Activated CD4-positive, alpha-beta T cell treated with anti-CD3 and anti-CD28 coated beads, Interleukin-10, Interleukin-2, amounts not matched to agents 100 ng/mL and 50 ng/mL, durations not matched to agents 16 hours and 8 hours (primary cell): ENCODE data around the gene DOCK3.
A peak's percentile ranks its signal among the peaks of the same experiment; 100 is the strongest.
"Not testable (repeated sequence)": the region's sequence is repeated elsewhere in the genome, so short reads cannot be mapped to it uniquely, and the experiment has no call there.

ENCODE experiments used
- DNase-seq: peaks from one replicate; pipeline ENCODE4 v3.0.0-alpha.2; 2020

Gene DOCK3

DNA sequence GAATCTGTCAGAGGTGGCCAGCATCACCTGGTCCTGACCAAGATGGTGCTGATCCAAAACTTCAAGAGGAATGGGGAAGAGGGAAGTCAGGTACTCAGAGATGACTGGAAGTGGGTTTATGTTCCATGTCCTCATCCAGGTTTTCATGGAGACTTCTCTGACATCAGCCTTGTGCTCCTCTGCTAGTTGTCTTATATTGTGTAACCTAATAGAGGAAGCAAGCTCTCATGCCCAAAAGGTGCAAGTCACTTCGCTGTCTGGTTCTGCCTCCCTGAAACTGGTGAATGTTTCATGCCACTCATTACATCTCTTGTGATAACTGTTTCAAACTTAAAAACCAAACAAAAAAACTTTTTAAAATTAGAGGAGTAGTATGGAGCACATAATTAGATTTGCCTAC is 583.1 kb downstream of the DOCK3 start:
- no peak for DNase-seq

DNA sequence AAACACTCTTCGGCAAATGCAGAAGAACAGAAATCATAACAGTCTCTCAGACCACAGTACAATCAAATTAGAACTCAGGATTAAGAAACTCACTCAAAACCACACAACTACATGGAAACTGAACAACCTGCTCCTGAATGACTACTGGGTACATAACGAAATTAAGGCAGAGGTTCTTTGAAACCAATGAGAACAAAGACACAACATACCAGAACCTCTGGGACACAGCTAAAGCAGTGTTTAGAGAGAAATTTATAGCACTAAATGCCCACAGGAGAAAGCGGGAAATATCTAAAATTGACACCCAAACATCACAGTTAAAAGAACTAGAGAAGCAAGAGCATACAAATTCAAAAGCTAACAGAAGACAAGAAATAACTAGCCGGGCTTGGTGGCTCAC is 589.4 kb downstream of the DOCK3 start:
- DNase-seq: not testable (repeated sequence)

DNA sequence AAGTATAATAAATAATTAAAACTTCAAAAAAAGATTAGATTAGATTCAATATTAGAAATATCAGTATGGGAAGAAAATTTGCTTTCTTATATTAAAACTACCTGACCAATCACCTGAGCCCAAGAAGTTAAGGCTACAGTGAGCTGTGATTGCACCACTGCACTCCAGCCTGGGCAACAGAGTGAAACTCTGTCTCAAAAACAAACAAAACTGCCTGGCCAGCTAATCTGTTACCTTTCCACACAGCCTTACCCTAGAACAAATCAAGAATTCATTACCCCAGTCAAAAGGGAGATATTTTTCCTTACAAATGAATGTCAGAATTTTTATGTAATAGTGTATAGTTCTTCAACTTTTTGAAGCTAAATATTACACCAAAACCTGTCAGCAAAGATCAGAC is 593.4 kb downstream of the DOCK3 start:
- DNase-seq: no peak

DNA sequence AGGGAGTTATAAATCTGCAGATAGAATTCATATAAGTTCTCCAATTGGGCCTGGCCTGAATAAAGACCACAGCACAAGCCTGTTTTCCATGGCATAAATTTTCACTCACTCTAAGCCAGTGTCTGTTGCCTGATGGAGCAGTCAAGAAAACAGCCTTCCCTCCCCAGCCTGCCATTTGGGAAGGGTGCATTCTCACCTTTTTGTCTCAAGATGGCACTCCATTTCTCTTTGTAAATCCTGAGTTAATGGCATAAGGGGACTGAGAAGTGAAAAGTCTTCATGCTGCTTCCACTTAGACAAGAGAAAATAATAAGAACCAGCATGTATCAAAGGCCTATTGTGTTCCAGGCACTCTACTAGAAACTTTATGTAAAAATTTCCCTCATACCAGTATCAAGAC is 594.7 kb downstream of the DOCK3 start:
- DNase-seq: no peak

DNA sequence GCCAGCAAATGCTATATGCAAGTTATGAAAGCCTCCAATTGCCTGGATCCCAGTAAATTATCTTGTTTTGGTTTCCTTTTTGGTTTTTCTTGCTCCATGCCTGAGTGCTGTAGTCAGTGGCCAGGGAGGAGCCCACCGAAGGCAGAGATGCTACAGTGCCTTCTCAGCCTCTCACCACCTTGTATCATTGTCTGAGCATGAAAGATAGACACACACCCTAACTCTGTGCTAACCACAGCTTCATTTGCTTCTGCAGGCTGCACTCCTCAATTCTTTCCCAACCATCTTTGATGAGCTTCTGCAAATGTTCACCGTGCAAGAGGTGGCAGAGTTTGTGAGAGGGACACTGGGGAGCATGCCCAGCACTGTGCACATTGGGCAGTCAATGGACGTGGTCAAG is 595.8 kb downstream of the DOCK3 start:
- no peak for DNase-seq

DNA sequence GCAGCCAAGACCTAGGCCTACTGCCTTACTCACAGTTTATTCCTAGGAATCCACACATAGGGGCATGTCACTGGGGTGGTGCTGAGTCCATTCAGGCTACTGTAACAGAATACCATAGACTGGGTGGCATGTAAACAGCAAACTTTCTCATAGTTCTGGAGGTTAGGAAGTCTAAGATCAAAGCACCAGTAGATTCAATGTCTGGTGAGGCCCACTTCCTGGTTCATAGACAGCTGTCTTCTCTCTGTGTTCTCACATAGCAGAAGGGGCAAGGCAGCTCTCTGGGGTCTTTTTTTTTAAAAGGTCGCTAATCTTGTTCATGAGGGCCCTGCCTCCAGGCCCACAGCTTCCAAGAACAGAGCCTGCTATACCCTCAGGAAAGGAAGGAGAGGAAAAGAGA is 596.4 kb downstream of the DOCK3 start:
- DNase-seq: no peak

DNA sequence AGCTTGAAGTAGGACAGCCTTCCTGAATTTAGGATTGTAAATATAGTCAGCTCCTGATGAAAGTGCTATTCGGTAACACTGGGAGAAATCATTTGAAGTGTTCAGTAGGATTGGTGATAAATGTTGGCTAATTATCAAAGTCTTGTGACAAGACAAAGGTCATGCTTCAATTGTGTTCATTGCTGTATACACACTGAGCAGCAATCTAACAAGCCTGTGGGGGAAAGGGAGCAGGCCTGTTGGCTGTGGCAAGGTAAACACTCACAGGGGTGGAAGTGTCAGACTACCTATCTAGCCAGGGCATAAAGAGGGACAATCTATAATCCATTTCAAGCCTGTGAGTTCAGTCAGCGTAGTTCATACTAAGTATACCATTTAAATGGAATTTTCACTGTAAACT is 599.3 kb downstream of the DOCK3 start:
- no peak for DNase-seq

DNA sequence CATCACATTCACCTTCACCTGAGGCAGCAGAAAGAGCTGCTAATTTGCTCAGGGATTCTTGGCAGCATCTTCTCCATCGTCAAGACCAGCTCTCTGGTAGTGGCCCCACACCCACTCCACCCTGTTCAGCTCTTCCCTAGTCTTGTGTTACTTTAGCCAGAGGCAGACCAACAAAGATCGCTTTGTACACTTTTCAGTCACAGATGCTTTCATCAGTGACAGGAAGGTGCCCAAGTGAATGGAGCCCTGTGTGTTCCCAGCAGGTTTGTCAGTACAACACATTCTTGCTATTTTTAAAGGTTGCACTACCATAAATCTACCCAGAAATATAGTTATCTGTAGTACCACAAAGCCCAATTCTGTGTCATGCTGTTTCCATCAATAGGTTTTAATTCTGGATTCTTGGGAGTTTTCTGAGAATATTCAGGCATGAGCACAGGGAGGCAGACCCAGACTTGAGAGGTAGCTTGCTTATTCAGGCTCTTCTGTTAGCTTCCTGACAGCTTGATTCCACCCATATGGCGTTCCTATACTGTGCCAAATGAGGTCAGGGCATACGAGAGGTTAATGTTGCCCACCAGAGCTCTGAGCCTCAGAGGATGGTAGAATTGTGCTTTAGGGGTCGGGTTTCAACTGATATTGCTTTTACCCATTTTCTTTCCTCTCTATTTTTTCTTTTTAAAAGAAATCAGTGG is 600.5 kb downstream of the DOCK3 start:
- no peak for DNase-seq

DNA sequence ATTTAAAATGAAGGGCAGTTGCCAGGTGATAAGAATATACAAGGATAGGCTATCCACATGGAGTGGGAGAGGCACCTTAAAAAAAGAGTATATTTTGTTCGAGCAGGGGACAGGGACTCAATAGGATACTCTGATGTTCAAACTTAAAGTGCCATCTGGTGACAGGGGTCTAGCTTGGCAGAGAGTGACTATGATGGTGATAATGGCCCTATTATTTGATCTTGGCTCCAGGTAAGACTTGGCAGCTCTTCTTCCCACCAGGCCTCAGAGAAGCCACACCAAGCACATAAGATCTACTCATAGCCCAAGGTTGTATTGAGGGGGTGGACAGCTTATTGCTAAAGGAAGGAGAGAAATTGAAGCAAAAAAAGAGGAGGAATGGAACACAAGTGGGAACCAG is 601.3 kb downstream of the DOCK3 start:
- no peak for DNase-seq

DNA sequence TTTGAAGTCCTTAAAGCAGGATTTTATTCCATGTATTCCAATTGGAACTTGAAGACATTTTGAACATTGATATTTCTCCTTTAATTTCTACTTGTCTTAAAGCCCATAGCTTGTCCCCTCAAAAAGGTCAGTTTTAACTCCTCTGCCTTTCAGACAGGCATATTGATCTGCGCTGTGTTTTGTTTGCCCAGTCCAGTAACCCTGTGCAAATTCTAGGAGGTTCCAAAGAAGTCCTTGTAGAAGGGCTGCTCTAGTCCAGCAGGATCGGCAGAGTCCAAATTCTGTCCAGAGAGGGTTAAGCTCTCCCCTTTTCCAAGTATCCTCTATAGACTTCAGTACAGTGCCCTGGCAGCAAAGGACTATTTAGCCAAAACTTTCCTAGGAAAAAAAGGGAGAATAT is 604.7 kb downstream of the DOCK3 start:
- DNase-seq: no peak

DNA sequence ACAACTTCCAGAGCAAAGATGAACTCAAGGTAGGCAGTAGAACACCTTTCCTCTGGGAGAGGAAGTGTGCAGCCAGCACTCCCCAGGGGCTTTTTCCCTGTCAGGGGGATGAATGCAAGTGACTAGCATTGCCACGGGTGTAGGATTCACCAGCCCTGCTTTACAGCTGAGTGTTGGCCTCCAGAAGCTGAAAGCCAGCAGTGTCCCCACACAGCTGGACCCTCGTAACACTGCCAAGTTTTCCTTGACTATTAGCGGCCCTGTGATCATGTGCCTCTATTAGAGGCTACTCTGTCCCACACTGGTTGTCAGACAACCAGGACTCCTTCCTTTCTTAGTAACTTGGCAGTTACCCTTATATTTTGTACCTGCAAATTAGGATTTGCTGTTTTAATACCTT is 605.4 kb downstream of the DOCK3 start:
- DNase-seq: no peak

DNA sequence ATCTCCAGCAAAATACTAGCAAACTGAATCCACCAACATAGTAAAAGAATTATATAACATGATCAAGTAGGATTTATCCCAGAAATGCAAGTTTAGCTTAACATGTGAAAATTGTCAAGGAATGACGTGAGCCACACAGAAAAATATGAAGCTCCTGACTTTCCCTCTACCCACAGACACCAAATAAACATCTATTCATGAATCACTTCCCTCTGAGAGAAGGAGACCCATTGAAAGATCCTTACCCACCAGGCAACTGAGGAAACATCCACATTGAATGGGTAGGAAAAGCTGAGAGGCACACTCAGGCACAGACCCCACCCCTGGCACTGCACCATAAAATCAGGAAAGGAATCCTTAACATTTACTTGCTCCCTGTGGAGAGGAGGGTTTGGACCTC is 608.2 kb downstream of the DOCK3 start:
- DNase-seq: no peak

DNA sequence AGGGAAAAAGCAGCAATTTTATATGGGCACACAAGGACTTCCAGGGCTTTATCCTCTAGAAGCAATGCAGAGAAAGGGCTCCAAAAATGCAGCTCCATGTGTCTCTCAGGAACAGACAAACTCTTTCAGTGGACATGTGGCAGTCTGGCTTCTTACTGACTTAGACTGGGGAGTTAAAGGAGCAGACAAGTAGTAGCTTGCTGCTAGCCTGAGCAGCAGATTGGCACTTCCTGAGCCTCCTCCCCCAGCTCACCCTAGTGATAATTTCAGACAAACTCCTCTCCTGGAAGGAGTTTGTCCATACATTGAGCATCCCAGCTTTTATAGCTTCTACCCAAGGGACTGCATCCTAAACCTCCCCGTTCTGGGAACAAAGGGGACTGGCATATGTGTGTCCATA is 608.7 kb downstream of the DOCK3 start:
- no peak for DNase-seq

DNA sequence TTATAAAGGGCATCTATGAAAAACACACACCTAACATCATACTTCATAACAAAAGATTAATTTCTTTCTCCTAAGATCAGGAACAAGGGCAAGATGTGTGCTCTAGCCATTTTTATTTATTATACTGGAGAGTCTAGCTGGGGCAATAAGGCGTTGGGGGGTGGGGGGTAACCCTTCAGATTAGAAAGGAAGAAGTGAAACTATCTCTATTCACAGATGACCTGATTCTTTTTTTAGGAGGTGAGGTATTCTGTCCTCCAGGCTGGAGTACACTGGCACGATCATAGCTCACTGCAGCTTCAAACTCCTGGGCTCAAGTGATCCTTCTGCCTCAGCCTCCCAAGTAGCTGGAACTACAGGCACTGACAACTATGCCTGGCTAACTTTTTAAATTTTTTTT is 620.9 kb downstream of the DOCK3 start:
- DNase-seq: no peak

DNA sequence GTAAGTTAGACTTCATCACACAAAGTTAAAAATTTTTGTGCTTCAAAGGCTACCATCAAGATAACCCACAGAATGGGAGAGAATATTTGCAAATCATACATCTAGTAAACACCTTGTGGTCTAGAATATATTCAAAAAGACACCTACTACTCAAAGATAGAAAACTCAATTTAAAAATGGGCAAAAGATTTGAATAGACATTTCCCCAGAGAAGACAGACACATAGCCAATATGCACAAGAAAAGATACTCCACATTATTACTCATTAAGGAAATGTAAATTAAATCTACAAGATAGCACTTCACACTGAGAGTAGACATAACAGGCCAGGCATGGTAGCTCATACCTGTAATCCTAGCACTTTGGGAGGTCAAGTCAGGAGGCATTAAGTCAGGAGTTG is 622.6 kb downstream of the DOCK3 start:
- DNase-seq: no peak

DNA sequence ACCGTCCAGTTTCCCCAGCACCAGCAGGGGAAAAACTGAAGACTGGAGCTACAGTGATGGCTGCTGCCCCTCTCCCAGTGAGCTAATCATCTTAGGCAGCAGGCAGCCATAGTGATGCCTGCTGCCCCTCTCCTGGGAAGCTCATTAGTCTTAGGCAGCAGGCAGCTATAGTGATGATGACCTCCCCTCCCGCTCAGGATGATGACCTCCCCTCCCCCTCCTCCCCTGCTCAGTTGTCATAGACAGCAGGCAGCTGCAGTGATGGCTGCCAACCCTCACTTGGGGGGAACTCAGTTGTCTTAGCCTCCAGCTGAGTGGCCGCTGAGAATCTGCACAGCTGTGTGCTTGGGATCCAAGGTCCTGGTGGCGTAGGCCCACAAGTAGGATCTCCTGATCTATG is 629.5 kb downstream of the DOCK3 start:
- DNase-seq: no peak

DNA sequence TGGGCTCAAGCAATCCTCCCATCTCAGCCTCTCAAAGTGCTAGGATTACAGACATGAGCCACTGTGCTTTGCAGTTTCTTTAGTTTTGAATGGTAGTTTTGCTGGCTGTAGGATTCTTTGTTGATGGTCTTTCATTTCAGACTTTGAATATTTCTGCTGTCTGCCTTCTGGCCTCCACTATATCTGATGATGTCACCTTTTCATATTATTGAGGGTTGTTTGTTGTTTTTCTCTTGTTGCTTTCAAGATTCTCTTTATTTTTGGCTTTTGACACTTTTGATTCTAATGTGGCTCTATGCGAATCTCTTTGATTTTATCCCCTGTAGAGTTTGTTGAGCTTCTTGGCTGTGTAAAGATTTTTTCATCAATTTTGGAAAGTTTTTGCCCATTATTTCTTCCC is 631.4 kb downstream of the DOCK3 start:
- no peak for DNase-seq

DNA sequence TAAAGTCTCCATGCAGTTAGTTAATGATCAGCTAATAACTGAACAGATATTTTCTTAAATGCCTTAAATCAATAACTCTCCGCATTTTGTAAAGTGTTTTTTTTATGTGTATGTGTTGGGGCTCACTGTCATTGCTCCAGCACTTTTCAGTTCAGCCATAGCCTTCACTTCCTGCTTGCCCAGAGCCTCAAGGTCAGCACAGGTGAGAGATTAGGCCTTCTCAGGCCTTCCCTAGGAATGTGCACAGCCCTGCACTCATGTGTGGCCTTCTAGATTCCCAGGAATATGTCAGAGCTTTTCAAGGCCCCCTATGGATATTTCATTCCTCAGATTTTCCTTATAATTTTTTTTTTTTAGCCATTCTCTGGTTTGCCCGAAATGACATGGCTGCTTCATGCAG is 632.7 kb downstream of the DOCK3 start:
- DNase-seq: no peak

DNA sequence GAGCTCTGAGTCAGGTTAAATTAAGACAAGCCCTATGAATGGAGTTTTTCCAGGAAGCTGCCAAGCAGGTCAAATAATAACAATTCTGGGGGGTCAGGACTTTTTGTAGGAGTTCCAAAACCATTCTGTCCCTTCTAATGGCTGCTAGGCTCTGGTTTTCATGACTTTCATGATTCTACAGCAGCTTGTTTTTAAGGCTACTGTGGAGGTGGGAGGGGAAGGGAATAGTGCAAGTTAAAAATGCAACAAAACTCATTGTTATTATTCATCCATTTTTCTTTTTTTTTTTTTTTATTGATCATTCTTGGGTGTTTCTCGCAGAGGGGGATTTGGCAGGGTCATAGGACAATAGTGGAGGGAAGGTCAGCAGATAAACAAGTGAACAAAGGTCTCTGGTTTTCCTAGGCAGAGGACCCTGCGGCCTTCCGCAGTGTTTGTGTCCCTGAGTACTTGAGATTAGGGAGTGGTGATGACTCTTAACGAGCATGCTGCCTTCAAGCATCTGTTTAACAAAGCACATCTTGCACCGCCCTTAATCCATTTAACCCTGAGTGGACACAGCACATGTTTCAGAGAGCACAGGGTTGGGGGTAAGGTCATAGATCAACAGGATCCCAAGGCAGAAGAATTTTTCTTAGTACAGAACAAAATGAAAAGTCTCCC is 633.3 kb downstream of the DOCK3 start:
- not testable (repeated sequence) for DNase-seq

DNA sequence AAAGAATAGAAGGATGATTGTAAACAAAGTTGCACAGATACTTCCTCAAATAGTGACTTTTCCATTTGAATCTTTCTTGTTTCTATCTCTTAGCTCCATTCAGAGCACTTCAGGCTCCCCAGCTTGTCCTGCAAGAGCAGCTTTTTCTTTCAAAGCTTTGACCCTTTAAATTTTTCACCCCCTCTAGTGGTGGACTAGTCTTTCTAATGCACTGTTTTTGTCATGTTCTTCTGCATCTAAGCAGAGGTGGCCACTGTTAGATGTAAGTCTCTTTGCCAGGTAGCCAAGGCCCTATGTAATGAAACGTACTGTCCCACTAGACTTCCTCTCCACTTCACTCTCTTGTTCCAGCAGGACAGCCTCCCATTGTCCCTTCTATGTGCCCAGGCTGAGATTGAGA is 636.3 kb downstream of the DOCK3 start:
- DNase-seq: peak; percentile 25

DNA sequence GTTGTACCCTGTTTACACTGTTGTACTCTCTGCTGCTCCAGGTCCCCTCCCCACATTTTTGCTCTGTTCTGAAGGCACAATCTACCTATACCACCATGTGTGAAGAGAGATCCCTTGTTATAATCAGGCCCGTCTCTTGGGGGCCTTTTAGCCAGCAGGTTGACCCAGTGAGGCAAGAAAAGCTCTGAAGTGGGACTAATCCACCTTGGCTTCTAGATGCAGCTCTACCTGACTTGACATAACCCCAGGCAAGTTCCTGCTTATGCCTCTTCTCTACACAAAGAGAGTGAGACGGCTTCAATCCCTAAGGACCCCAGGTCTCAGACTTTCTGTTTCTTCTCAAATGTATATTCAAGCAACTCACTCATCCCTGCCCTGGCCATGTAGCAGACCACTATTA is 653.5 kb downstream of the DOCK3 start:
- DNase-seq: no peak

DNA sequence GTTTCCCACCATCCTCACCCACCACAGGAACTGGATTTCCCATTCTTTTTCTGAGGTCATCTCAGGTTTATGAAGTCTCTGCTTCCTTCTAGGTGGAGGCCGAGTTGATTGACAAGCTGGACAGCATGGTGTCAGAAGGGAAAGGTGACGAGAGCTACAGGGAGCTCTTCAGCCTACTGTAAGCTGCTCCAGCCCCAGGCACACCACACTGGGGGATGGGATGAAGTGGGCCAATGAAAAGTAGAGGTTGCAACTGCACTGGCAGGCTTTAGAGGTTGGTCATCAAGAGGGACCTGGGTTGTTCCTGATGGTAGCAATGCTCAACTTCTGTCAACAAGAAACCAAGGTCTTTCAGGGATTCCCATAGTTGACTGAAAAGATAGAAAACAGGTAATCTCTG is 655.3 kb downstream of the DOCK3 start:
- DNase-seq: no peak

DNA sequence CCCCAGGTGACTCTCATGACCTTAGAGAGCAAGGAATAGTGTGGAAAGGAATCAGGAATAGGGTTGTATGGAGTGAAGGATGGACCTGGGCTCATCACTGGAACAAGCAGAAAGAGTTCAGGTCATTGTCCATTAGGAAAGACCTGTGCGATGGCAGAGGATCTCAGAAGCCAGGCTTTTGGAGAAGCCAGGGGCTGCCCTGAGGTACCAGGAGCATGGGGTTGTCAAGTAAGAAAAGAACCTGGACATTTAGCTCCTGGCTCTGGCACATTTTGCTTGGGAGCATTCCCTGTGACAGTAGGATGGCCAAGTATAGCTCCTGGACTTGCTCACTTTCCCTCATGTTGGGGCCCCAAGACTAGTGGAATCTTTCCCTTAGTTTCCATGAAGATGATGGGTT is 657.4 kb downstream of the DOCK3 start:
- no peak for DNase-seq

DNA sequence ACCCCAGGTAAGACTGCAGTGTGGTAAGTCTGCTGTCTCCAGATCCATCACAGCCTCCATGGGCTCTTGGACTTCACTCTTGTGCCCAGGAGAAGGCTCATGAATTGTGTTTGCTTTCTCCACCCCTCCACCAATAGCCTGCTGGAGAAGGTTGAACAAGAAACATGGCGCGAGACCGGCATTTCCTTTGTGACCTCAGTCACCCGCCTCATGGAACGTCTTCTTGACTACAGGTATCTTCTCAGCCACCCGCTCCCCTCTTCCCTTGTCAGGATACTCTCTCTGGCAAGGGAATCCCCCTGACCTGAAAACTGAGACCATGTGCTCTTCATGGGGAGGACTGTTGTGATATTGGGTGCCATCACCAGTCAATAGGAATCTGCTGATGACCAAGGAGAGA is 658.3 kb downstream of the DOCK3 start:
- no peak for DNase-seq

DNA sequence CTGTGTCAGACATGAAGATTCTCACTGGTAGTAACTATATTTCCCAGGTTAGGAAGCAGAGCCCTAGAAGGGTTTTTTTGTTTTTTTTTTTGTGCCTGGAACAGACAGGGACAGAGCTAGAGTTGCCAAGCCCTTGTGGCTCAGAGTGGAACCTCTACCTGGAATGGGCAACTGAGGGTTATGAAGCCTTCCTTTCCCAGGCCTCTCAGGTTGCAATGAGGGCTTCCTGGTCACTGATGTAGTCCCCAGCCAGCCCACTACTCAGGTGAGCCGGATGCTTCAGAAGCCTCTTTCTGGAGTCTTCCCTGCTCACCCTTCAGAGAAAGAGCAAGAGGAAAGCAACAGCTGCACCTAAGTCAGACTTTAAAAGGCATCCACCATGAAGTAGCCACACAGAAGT is 661.5 kb downstream of the DOCK3 start:
- DNase-seq: no peak
